ENCODE results near the gene IFRD1. TPM values are rescaled to one million over a fixed set of nuclear protein-coding genes. Genes with fewer than 3 reads are reported as not detected.

IFRD1 gene
- total and polyA plus RNA-seq, 2 donors (not counting 3 experiments of a cell fraction or from before 2014, with no cell fraction given): 16.8 to 43.3 TPM

- Histone ChIP-seq H3K27ac (ENCODE audit: insufficient read depth, low read depth, low read length) (no peak overlapping the region), H3K9me1 (replicated peaks; ENCODE audit: control insufficient read depth, extremely low read depth, insufficient read depth, low read length) (no peaks in the 10 kb centered on the region), H3K4me2 (ENCODE audit: insufficient read depth, low read length) (no peak overlapping the region), H4K20me1 (replicated peaks; ENCODE audit: control insufficient read depth, extremely low read depth, insufficient read depth, low read length) (no peaks in the 10 kb centered on the region), H3K4me3 (replicated peaks in 1 of 3; ENCODE audit: insufficient read depth in 1 of 3, low read depth in 1 of 3, low read length in 3 of 3) (no peak overlapping the region), H3K9me3 (replicated peaks; ENCODE audit: control insufficient read depth, insufficient read depth, low read length) (no peaks in the 10 kb centered on the region), H3K9ac (replicated peaks; ENCODE audit: extremely low read depth, insufficient read depth, low read length) (no peak overlapping the region), H3K4me1 (ENCODE audit: control insufficient read depth, extremely low read depth, insufficient read depth, low read length) (no peaks in the 10 kb centered on the region), H2AFZ (ENCODE audit: low read depth, low read length) (no peak overlapping the region), H3K79me2 (ENCODE audit: control insufficient read depth, insufficient read depth, low read length) (no peaks in the 10 kb centered on the region), H3K27me3 (ENCODE audit: control insufficient read depth in 2 of 2, insufficient read depth in 2 of 2, low read length in 2 of 2) (no peaks in the 10 kb centered on the region), H3K36me3 (ENCODE audit: control insufficient read depth in 2 of 2, extremely low read depth in 1 of 2, insufficient read depth in 2 of 2, low read length in 2 of 2) (no peaks in the 10 kb centered on the region)
- no TSS peak for BruUV-seq (replicated peaks)
- dilution Hi-C loops (cut with MboI; ENCODE audit: extremely low pct_ligation_motif_present, low sequenced_read_pairs) (loop anchor here (25.0 kb wide), 1 partner anchor 645 kb away; no protein-coding TSS in a partner anchor), intact Hi-C loops (cut with micrococcal nuclease) (no loop called here)
- POLR2A ChIA-PET: no interaction called here
- DNase-seq (ENCODE audit: low read depth, low spot score) (no peak), FAIRE-seq (no peak)
- no peak for TF ChIP-seq MAX (IDR thresholded peaks at IDR 0.05; ENCODE audit: insufficient read depth, insufficient read length)
- CTCF ChIA-PET: interaction anchor here (2.0 kb wide), 1 partner anchor 552 kb away, joined by 4 read pairs; no protein-coding TSS in a partner anchor
These were observed 43.0 kb upstream of the IFRD1 start for GRCh38 chr7:112407261-112407660.

GRCh38 chr7:112410092-112410491 lies 40.2 kb upstream of the IFRD1 start:
- Histone ChIP-seq H3K27me3 (ENCODE audit: control insufficient read depth in 2 of 2, insufficient read depth in 2 of 2, low read length in 2 of 2) (no peaks in the 10 kb centered on the region), H3K9me3 (replicated peaks; ENCODE audit: control insufficient read depth, insufficient read depth, low read length) (no peaks in the 10 kb centered on the region), H3K4me2 (ENCODE audit: insufficient read depth, low read length) (no peak overlapping the region), H3K79me2 (ENCODE audit: control insufficient read depth, insufficient read depth, low read length) (no peaks in the 10 kb centered on the region), H3K4me1 (ENCODE audit: control insufficient read depth, extremely low read depth, insufficient read depth, low read length) (no peaks in the 10 kb centered on the region), H3K4me3 (replicated peaks in 1 of 3; ENCODE audit: insufficient read depth in 1 of 3, low read depth in 1 of 3, low read length in 3 of 3) (no peak overlapping the region), H3K9ac (replicated peaks; ENCODE audit: extremely low read depth, insufficient read depth, low read length) (no peak overlapping the region), H4K20me1 (replicated peaks; ENCODE audit: control insufficient read depth, extremely low read depth, insufficient read depth, low read length) (no peaks in the 10 kb centered on the region), H3K27ac (ENCODE audit: insufficient read depth, low read depth, low read length) (no peak overlapping the region), H3K36me3 (ENCODE audit: control insufficient read depth in 2 of 2, extremely low read depth in 1 of 2, insufficient read depth in 2 of 2, low read length in 2 of 2) (no peaks in the 10 kb centered on the region), H3K9me1 (replicated peaks; ENCODE audit: control insufficient read depth, extremely low read depth, insufficient read depth, low read length) (no peaks in the 10 kb centered on the region), H2AFZ (ENCODE audit: low read depth, low read length) (no peak overlapping the region)
- intact Hi-C loops (cut with micrococcal nuclease): loop anchor here (5.0 to 10.0 kb wide), 4 partner anchors 328 to 553 kb away; no protein-coding TSS in a partner anchor
- FAIRE-seq (no peak), DNase-seq (ENCODE audit: low read depth, low spot score) (no peak)
- dilution Hi-C loops (cut with MboI; ENCODE audit: extremely low pct_ligation_motif_present, low sequenced_read_pairs): loop anchor here (25.0 kb wide), 1 partner anchor 648 kb away; no protein-coding TSS in a partner anchor
- BruUV-seq (replicated peaks): no TSS peak
- CTCF ChIA-PET: interaction anchor here (0.6 to 1.8 kb wide), 9 partner anchors 25 to 640 kb away, joined by 3 to 5 read pairs (median 3); no protein-coding TSS in a partner anchor
- TF ChIP-seq POLR2A (IDR thresholded peaks at IDR 0.05; ENCODE audit: low read depth, low read length) (no peak), GATA2 (IDR thresholded peaks at IDR 0.05; ENCODE audit: insufficient read depth, insufficient read length, low read depth, low read length) (no peak), CTCF (IDR thresholded peaks at IDR 0.05; ENCODE audit: extremely low read depth in 1 of 2, insufficient read depth in 1 of 2, low read depth in 1 of 2, low read length in 2 of 2) (no peak), JUN (IDR thresholded peaks at IDR 0.05; ENCODE audit: borderline replicate concordance, insufficient read depth, insufficient read length, low read depth) (no peak), MAX (IDR thresholded peaks at IDR 0.05; ENCODE audit: insufficient read depth, insufficient read length) (no peak), FOS (IDR thresholded peaks at IDR 0.05; ENCODE audit: borderline replicate concordance, insufficient read depth, low read length) (no peak), MYC (IDR thresholded peaks at IDR 0.05; ENCODE audit: low read depth, low read length) (no peak), POLR2AphosphoS5 (IDR thresholded peaks at IDR 0.05; ENCODE audit: insufficient read depth, low read depth, low read length) (no peak), EZH2 (IDR thresholded peaks at IDR 0.05; ENCODE audit: borderline replicate concordance, low read depth, low read length, severe bottlenecking) (no peak)
- POLR2A ChIA-PET: interaction anchor here (1.0 kb wide), 1 partner anchor 205 kb away, joined by 3 read pairs; no protein-coding TSS in a partner anchor
